ENCODE measurements around the gene TNFAIP8.
"Not testable (repeated sequence)": the region's sequence is repeated elsewhere in the genome, so short reads cannot be mapped to it uniquely, and the experiment has no call there.

Gene TNFAIP8

GRCh38 chr5:119417891-119418605, 62.2 kb downstream of the TNFAIP8 start:
- TF ChIP-seq, protein P1, sequence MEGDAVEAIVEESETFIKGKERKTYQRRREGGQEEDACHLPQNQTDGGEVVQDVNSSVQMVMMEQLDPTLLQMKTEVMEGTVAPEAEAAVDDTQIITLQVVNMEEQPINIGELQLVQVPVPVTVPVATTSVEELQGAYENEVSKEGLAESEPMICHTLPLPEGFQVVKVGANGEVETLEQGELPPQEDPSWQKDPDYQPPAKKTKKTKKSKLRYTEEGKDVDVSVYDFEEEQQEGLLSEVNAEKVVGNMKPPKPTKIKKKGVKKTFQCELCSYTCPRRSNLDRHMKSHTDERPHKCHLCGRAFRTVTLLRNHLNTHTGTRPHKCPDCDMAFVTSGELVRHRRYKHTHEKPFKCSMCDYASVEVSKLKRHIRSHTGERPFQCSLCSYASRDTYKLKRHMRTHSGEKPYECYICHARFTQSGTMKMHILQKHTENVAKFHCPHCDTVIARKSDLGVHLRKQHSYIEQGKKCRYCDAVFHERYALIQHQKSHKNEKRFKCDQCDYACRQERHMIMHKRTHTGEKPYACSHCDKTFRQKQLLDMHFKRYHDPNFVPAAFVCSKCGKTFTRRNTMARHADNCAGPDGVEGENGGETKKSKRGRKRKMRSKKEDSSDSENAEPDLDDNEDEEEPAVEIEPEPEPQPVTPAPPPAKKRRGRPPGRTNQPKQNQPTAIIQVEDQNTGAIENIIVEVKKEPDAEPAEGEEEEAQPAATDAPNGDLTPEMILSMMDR (IDR thresholded peaks at IDR 0.05; ENCODE audit: insufficient read depth, low read length, missing control alignments): no peak
- POLR2A ChIA-PET: no interaction called here
- peak; percentile 85 for DNase-seq (ENCODE audit: low read depth, low spot score)
- H3K4me3 ChIP-seq (ENCODE audit: low read depth, low read length): no peak overlapping the region
- CTCF ChIA-PET: interaction anchor here (1.1 to 1.8 kb wide), 4 partner anchors 8 to 430 kb away, joined by 3 to 8 read pairs (median 5); partner anchors contain the start of gene DTWD2

GRCh38 chr5:119418606-119419100, 62.8 kb downstream of the TNFAIP8 start:
- no peak overlapping the region for H3K4me3 ChIP-seq (ENCODE audit: low read depth, low read length)
- no peak for DNase-seq (ENCODE audit: low read depth, low spot score)
- POLR2A ChIA-PET: no interaction called here
- CTCF ChIA-PET: interaction anchor here (1.1 to 1.8 kb wide), 4 partner anchors 7 to 430 kb away, joined by 3 to 8 read pairs (median 5); partner anchors contain the start of gene DTWD2
- TF ChIP-seq, protein P1 (IDR thresholded peaks at IDR 0.05; ENCODE audit: insufficient read depth, low read length, missing control alignments): no peak

GRCh38 chr5:119420169-119420568, 64.3 kb downstream of the TNFAIP8 start:
- ChIA-PET CTCF (interaction anchor here (1.3 to 5.0 kb wide), 2 partner anchors 8 to 432 kb away, joined by 3 to 31 read pairs; partner anchors contain the start of gene DTWD2), POLR2A (no interaction called here)
- TF ChIP-seq, protein P1 (IDR thresholded peaks at IDR 0.05; ENCODE audit: insufficient read depth, low read length, missing control alignments): no peak
- H3K4me3 ChIP-seq (ENCODE audit: low read depth, low read length): no peak overlapping the region
- no peak for DNase-seq (ENCODE audit: low read depth, low spot score)

DNA sequence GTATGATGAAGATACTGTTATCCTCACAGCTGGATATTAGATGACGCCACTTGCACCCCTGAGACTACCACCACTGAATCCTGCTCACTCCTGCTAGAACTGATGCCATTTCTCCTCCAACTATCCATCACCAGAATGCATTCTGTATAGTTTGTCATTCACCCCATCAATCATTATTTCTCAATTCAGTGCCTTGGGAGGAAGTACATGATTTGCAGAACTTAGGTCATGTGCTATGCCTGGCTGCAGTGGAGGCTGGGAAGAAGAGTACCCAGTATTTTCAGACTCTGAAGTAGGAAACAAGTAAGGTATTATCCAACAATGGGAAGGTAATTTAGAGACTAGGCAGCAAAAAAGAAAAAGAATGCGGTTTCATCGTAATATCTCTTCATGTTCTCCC, 70.2 kb downstream of the TNFAIP8 start:
- TF ChIP-seq, protein P1 (IDR thresholded peaks at IDR 0.05; ENCODE audit: insufficient read depth, low read length, missing control alignments): no peak
- ChIA-PET POLR2A (no interaction called here), CTCF (interaction anchor here (1.4 kb wide), 1 partner anchor 8 kb away, joined by 3 read pairs; no protein-coding TSS in a partner anchor)
- H3K4me3 ChIP-seq (ENCODE audit: low read depth, low read length): no peak overlapping the region
- DNase-seq (ENCODE audit: low read depth, low spot score): no peak

- TF ChIP-seq, protein P1 (IDR thresholded peaks at IDR 0.05; ENCODE audit: insufficient read depth, low read length, missing control alignments): no peak
- no peak for DNase-seq (ENCODE audit: low read depth, low spot score)
- ChIA-PET POLR2A (no interaction called here), CTCF (interaction anchor here (1.0 kb wide), 1 partner anchor 439 kb away, joined by 5 read pairs; the partner anchor contains the start of gene DTWD2)
- H3K4me3 ChIP-seq (ENCODE audit: low read depth, low read length): no peak overlapping the region
These were observed 71.2 kb downstream of the TNFAIP8 start for GRCh38 chr5:119427060-119427459.

GRCh38 chr5:119427596-119427995, 71.8 kb downstream of the TNFAIP8 start:
- H3K4me3 ChIP-seq (ENCODE audit: low read depth, low read length); POLR2A ChIA-PET; DNase-seq (ENCODE audit: low read depth, low spot score): not testable (repeated sequence)
- CTCF ChIA-PET: interaction anchor here (1.0 kb wide), 1 partner anchor 440 kb away, joined by 5 read pairs; the partner anchor contains the start of gene DTWD2

- H3K4me3 ChIP-seq (ENCODE audit: low read depth, low read length); DNase-seq (ENCODE audit: low read depth, low spot score); POLR2A ChIA-PET; CTCF ChIA-PET: not testable (repeated sequence)
These were observed 72.3 kb downstream of the TNFAIP8 start for GRCh38 chr5:119428166-119428565.

DNA sequence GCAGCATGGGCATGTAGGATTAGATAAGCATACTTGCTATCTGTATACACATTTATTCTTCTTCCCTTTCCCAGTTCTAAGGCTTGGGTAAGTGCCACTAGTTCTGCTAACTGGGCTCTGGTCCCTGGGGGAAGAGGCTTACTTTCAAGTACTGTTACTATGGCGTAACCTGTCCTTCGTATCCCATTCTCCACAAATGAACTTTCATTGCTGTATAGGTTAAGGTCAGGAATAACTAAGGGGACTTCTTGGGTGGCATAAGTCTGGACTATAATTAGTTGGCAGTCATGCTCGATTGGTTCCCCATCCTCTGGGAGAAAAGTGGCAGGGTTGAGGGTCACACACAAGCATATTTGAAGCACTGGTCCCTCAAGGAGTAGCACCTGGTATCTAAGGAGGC, 72.8 kb downstream of the TNFAIP8 start:
- CTCF ChIA-PET; POLR2A ChIA-PET; DNase-seq (ENCODE audit: low read depth, low spot score); H3K4me3 ChIP-seq (ENCODE audit: low read depth, low read length): not testable (repeated sequence)

DNA sequence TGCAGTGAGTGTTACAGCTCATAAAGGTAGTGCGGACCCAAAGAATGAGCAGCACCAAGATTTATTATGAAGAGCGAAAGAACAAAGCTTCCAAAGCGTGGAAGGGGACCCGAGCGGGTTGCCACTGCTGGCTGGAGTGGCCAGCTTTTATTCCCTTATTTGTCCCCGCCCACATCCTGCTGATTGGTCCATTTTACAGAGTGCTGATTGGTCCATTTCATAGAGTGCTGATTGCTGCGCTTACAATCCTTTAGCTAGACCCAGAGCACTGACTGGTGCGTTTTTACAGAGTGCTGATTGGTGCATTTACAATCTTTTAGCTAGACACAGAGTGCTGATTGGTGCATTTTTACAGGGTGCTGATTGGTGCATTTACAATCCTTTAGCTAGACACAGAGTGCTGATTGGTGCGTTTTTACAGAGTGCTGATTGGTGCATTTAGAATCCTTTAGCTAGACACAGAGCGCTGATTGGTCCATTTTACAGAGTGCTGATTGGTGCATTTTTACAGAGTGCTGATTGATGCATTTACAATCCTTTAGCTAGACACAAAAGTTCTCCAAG, 76.9 kb downstream of the TNFAIP8 start:
- POLR2A ChIA-PET; DNase-seq (ENCODE audit: low read depth, low spot score); H3K4me3 ChIP-seq (ENCODE audit: low read depth, low read length): not testable (repeated sequence)
- CTCF ChIA-PET: interaction anchor here (1.1 to 4.1 kb wide), 3 partner anchors 20 to 445 kb away, joined by 3 to 64 read pairs (median 4); partner anchors contain the start of gene DTWD2
